GM23338 (cell line): ENCODE data around the gene CSTF1. TPM values are rescaled to one million over a fixed set of nuclear protein-coding genes. Genes with fewer than 3 reads are reported as not detected.
A peak's percentile ranks its signal among the peaks of the same experiment; 100 is the strongest.

Experiments
- ATAC-seq: fragments of 200-7000 bp; cut with Tn5 transposase; 3 replicates; pipeline ENCODE4 v1.9.1; 2020
- DNase-seq: peaks from one replicate; pipeline ENCODE4 v3.0.0-alpha.2; 2015; ENCODE audit warnings: low spot score
- H2AFZ ChIP-seq: fragments of 200-600 bp; sonication (generic); 2 replicates; pipeline ENCODE4 v1.8.0; 2016; ENCODE audit warnings: antibody characterized with exemption, mild to moderate bottlenecking, moderate library complexity
- H3F3A ChIP-seq: fragments of 200-600 bp; sonication (generic); replicated peaks from 2 replicates; pipeline ENCODE4 v1.8.0; 2017; ENCODE audit warnings: antibody characterized with exemption, mixed run types, low read depth
- H3K27ac ChIP-seq: fragments of 200-600 bp; sonication (generic); 2 replicates; pipeline ENCODE4 v1.6.1; 2016; ENCODE audit warnings: low read depth
- H3K27me3 ChIP-seq: fragments of 200-600 bp; sonication (generic); 2 replicates; pipeline ENCODE4 v1.8.0; 2016; ENCODE audit warnings: mild to moderate bottlenecking, mixed run types, moderate library complexity; ENCODE audit not compliant: insufficient read depth
- H3K36me3 ChIP-seq: fragments of 200-600 bp; sonication (generic); 2 replicates; pipeline ENCODE4 v1.8.0; 2016; ENCODE audit warnings: mild to moderate bottlenecking; ENCODE audit not compliant: insufficient read depth
- H3K4me1 ChIP-seq: fragments of 200-600 bp; sonication (generic); 2 replicates; pipeline ENCODE4 v1.8.0; 2016; ENCODE audit warnings: mild to moderate bottlenecking, moderate library complexity; ENCODE audit not compliant: insufficient read depth
- H3K4me2 ChIP-seq: fragments of 200-600 bp; sonication (generic); 2 replicates; pipeline ENCODE4 v1.7.1; 2017; ENCODE audit warnings: mixed run types
- H3K4me3 ChIP-seq: fragments of 200-600 bp; sonication (generic); 2 replicates; pipeline ENCODE4 v1.6.1; 2016; ENCODE audit warnings: mixed run types
- H3K79me2 ChIP-seq: fragments of 200-600 bp; sonication (generic); replicated peaks from 2 replicates; pipeline ENCODE4 v1.8.0; 2017; ENCODE audit warnings: mild to moderate bottlenecking; ENCODE audit not compliant: insufficient read depth
- H3K9me2 ChIP-seq: fragments of 200-600 bp; sonication (generic); 2 replicates; pipeline ENCODE4 v1.8.0; 2017; ENCODE audit not compliant: insufficient read depth
- H4K20me1 ChIP-seq: fragments of 200-600 bp; sonication (generic); replicated peaks from 2 replicates; pipeline ENCODE4 v1.8.0; 2017; ENCODE audit warnings: mild to moderate bottlenecking; ENCODE audit not compliant: insufficient read depth
- H3K27ac Mint-ChIP-seq: 2 replicates; pipeline ENCODE4 v1.8.0; 2020; ENCODE audit warnings: inconsistent platforms, mild to moderate bottlenecking, moderate library complexity, mixed read lengths
- H3K27me3 Mint-ChIP-seq: 3 replicates; pipeline ENCODE4 v1.8.0; 2022; ENCODE audit warnings: low read depth, mild to moderate bottlenecking, moderate library complexity, mixed read lengths, inconsistent platforms; ENCODE audit not compliant: insufficient read depth, poor library complexity
- H3K36me3 Mint-ChIP-seq: 3 replicates; pipeline ENCODE4 v1.8.0; 2021; ENCODE audit warnings: low read depth, mild to moderate bottlenecking, inconsistent platforms, moderate library complexity, mixed read lengths
- H3K4me1 Mint-ChIP-seq: 3 replicates; pipeline ENCODE4 v1.8.0; 2020; ENCODE audit warnings: mild to moderate bottlenecking, inconsistent platforms, mixed read lengths
- H3K4me3 Mint-ChIP-seq: 3 replicates; pipeline ENCODE4 v1.8.0; 2021; ENCODE audit warnings: moderate library complexity, mild to moderate bottlenecking, inconsistent platforms, mixed read lengths
- H3K9me3 Mint-ChIP-seq: 3 replicates; pipeline ENCODE4 v1.8.0; 2020; ENCODE audit warnings: moderate library complexity, mild to moderate bottlenecking, inconsistent platforms, mixed read lengths
- CTCF ChIP-seq, 2 experiments: fragments of 200-600 bp in 1 of 2; sonication (generic) in 1 of 2; conservative IDR thresholded peaks; 2 replicates each; pipeline versions ENCODE4 v1.5.1 to v1.6.1; 2016 to 2017; ENCODE audit warnings: antibody characterized with exemption in 2 of 2, low read depth in 2 of 2, mild to moderate bottlenecking in 2 of 2, moderate library complexity in 1 of 2
- EZH2 ChIP-seq: fragments of 200-600 bp; sonication (generic); IDR thresholded peaks from one replicate; pipeline ENCODE4 v1.8.0; 2017; ENCODE audit warnings: antibody characterized with exemption, mild to moderate bottlenecking, low read depth; ENCODE audit not compliant: unreplicated experiment
- REST ChIP-seq: IDR thresholded peaks from one replicate; pipeline ENCODE4 v1.6.1; 2018; ENCODE audit warnings: antibody characterized with exemption; ENCODE audit not compliant: unreplicated experiment
- STAT1 ChIP-seq: IDR thresholded peaks from one replicate; pipeline ENCODE4 v1.6.1; 2016; ENCODE audit warnings: antibody characterized with exemption; ENCODE audit not compliant: unreplicated experiment
- ZNF114 ChIP-seq: fragments of 250-450 bp; sonication (Bioruptor Pico); IDR thresholded peaks from 2 replicates; pipeline ENCODE4 v1.5.0; 2020; ENCODE audit warnings: mild to moderate bottlenecking, moderate library complexity
- ZNF462 ChIP-seq: fragments of 250-450 bp; sonication (Bioruptor Pico); IDR thresholded peaks from 2 replicates; pipeline ENCODE4 v1.5.0; 2020; ENCODE audit warnings: mild to moderate bottlenecking, moderate library complexity
- polyA plus RNA-seq: library from polyadenylated mRNA; unstranded; fragments of >200 nt; fragmentation: Nextera tagmentation; extraction: Ambion mirVana; gene quantifications from 2 replicates; pipeline ENCODE4 v1.2.1, GENCODE V29; 2016
- total RNA-seq: library from RNA; depleted of rRNA; stranded (reverse); fragments of >200 nt; shearing (Covaris generic); gene quantifications from 2 replicates; pipeline ENCODE4 v1.2.3, GENCODE V29; 2014

CSTF1 gene
- total and polyA plus RNA-seq, 2 experiments from 2014 or later, result 21.5 to 62.3 TPM

- TF ChIP-seq REST, result no peak
- no peak for TF ChIP-seq ZNF114 (CRISPR knock-in tag)
Observed at GRCh38 chr20:56391037-56391436, 1.4 kb upstream of the CSTF1 start (continued).

GRCh38 chr20:56391596-56392131 is 781 bp upstream of the CSTF1 start:
- peak; percentile 11 for DNase-seq
- H3K36me3 ChIP-seq, result peaks cover 39% of the 10 kb centered on the region
- peak overlapping the region; percentile 88 for H3K4me2 ChIP-seq
- peak; percentile 69 for ATAC-seq
- Mint-ChIP-seq H3K4me1 (peaks cover 9% of the 10 kb centered on the region), H3K27me3 (peaks cover 6% of the 10 kb centered on the region), H3K9me3 (no peaks in the 10 kb centered on the region; the same call in 2 of the 3 replicates), H3K27ac (no peak overlapping the region; the same call in 1 of the 2 replicates), H3K4me3 (no peak overlapping the region), H3K36me3 (peaks cover 59% of the 10 kb centered on the region)
- peaks cover 15% of the 10 kb centered on the region for H3K4me1 ChIP-seq
- H3K27me3 ChIP-seq, result no peaks in the 10 kb centered on the region
- H4K20me1 ChIP-seq, result peaks cover 20% of the 10 kb centered on the region
- peaks cover 81% of the 10 kb centered on the region for H3K79me2 ChIP-seq
- TF ChIP-seq EZH2, result no peak
- TF ChIP-seq CTCF (conservative IDR thresholded peaks at IDR 0.05; ENCODE audit: low read depth in 2 of 2), result no peak
- H3K27ac ChIP-seq, result no peak overlapping the region
- H3K9me2 ChIP-seq, result no peaks in the 10 kb centered on the region
- H3F3A ChIP-seq, result no peaks in the 10 kb centered on the region
- H2AFZ ChIP-seq, result no peak overlapping the region
- H3K4me3 ChIP-seq, result peak overlapping the region; percentile 92

GRCh38 chr20:56392881-56393482 is 537 bp downstream of the CSTF1 start:
- H3K36me3 Mint-ChIP-seq, result peaks cover 62% of the 10 kb centered on the region
- H3F3A ChIP-seq, result 0 out of 2 replicates have a peak, but pooled peaks cover 3% of the 10 kb centered on the region
- peak overlapping the region; percentile 72 for H2AFZ ChIP-seq
- peak overlapping the region; percentile 91 for H3K27ac ChIP-seq
- peaks cover 39% of the 10 kb centered on the region for H3K36me3 ChIP-seq
- peak overlapping the region; percentile 92 for H3K4me3 ChIP-seq
- H3K9me2 ChIP-seq, result no peaks in the 10 kb centered on the region
- no peaks in the 10 kb centered on the region for H3K27me3 ChIP-seq
- ATAC-seq, result no peak; the same call in 2 of the 3 replicates
- H3K79me2 ChIP-seq, result peaks cover 68% of the 10 kb centered on the region
- no peaks in the 10 kb centered on the region; the same call in 2 of the 3 replicates for H3K9me3 Mint-ChIP-seq
- H3K4me3 Mint-ChIP-seq, result no peak overlapping the region
- H3K4me1 Mint-ChIP-seq, result peaks cover 9% of the 10 kb centered on the region
- peak overlapping the region; percentile 85; the same call in 1 of the 2 replicates for H3K27ac Mint-ChIP-seq
- peaks cover 22% of the 10 kb centered on the region for H4K20me1 ChIP-seq
- H3K4me1 ChIP-seq, result peaks cover 15% of the 10 kb centered on the region
- H3K27me3 Mint-ChIP-seq, result peaks cover 6% of the 10 kb centered on the region
- no peak for DNase-seq
- H3K4me2 ChIP-seq, result peak overlapping the region; percentile 90
- TF ChIP-seq ZNF462 (no peak), STAT1 (no peak)
